GM12801 (cell line): ENCODE results near the gene EPS8L1.

Experiments used
- CTCF ChIP-seq: IDR thresholded peaks from one replicate; pipeline ENCODE4 v1.5.1; 2011; ENCODE audit warnings: control low read depth; ENCODE audit not compliant: insufficient read length; ENCODE audit errors: extremely low read depth

EPS8L1 gene

DNA sequence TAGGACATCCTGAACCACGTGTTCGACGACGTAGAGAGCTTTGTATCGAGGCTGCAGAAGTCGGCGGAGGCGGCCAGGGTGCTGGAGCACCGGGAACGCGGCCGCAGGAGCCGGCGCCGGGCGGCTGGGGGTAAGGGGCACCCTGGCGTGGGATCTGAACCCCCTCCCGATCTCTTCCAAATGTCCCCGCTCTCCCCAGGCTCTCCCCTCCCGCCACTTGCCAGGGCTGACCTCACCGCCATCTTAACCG is 6.0 kb downstream of the EPS8L1 start:
- TF ChIP-seq CTCF = no peak

DNA sequence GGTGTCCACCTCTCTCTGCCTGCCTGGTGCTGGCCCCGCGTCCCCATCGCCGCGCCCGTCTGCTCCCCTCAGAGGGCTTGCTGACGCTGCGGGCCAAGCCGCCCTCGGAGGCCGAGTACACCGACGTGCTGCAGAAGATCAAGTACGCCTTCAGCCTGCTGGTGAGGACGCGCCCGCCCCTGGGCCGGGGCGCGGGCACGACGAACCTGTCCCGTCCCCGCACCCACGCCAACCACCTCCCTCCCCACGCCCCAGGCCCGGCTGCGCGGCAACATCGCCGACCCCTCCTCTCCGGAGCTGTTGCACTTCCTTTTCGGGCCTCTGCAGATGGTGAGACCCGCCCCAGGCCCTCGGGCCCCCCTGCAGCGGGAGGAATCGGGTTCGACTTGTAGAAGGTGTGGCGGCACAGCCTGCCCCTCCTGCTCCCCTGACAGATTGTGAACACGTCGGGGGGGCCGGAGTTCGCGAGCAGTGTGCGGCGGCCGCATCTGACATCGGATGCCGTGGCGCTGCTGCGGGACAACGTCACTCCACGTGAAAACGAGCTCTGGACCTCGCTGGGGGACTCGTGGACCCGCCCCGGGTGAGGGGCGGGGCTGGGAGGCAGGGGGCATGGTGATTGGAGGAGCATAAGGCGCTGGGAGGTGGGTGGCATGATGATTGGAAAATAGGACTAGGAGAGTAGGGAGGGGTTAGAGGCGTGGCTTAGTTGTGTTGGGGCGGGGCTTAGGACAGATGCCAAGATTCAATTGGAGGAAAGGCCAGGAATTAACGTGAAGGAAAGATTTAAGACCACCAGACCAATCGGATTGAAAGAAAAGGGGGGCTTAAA is 6.6 kb downstream of the EPS8L1 start:
- no peak for TF ChIP-seq CTCF

- no peak for TF ChIP-seq CTCF
Measured at GRCh38 chr19:55083004-55083850, 7.6 kb downstream of the EPS8L1 start.

GRCh38 chr19:55084416-55084815 is 8.7 kb downstream of the EPS8L1 start:
- TF ChIP-seq CTCF = no peak

GRCh38 chr19:55085923-55086715 is 10.4 kb downstream of the EPS8L1 start:
- TF ChIP-seq CTCF = no peak

DNA sequence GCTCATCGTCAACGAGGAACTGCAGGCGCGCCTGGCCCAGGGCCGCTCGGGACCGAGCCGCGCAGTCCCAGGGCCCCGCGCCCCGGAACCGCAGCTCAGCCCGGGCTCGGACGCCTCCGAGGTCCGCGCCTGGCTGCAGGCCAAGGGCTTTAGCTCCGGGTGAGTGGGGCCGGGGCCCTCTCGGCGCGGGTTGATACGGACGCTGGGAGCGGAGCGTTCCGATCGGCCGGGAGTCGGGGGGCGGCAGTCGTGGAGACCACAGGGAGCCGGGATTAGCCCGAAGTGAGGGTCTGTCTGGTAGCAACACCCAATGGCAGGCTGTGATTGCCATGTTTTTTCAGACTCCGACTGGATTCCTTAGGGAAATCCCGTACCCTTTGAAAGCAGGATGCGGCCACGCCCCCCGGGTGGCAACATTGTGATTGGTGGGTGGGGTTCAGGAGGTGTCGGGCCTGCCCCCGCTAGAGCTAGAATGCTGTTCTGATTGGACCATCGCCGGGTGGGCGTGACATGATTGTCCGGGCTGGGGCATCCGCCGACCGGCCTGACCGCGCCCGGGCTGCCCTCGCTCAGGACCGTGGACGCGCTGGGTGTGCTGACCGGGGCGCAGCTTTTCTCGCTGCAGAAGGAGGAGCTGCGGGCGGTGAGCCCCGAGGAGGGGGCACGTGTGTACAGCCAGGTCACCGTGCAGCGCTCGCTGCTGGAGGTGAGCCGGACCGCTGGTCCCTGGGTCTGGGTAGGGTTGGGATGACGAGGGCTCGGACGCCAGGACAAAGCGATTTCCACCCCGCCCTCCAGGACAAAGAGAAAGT is 11.3 kb downstream of the EPS8L1 start:
- no peak for TF ChIP-seq CTCF
